ENCODE data around the gene SORBS1.

GRCh38 chr10:95355301-95355700 is 205.9 kb downstream of the SORBS1 start:
- TF ChIP-seq POLR2A (IDR thresholded peaks at IDR 0.05) (no peak), CTCF (IDR thresholded peaks at IDR 0.05) (no peak), POLR2AphosphoS5 (IDR thresholded peaks at IDR 0.05; ENCODE audit: insufficient read depth in 1 of 2, low read depth in 1 of 2) (no peak)
